ENCODE results near the gene TACC2.

DNA sequence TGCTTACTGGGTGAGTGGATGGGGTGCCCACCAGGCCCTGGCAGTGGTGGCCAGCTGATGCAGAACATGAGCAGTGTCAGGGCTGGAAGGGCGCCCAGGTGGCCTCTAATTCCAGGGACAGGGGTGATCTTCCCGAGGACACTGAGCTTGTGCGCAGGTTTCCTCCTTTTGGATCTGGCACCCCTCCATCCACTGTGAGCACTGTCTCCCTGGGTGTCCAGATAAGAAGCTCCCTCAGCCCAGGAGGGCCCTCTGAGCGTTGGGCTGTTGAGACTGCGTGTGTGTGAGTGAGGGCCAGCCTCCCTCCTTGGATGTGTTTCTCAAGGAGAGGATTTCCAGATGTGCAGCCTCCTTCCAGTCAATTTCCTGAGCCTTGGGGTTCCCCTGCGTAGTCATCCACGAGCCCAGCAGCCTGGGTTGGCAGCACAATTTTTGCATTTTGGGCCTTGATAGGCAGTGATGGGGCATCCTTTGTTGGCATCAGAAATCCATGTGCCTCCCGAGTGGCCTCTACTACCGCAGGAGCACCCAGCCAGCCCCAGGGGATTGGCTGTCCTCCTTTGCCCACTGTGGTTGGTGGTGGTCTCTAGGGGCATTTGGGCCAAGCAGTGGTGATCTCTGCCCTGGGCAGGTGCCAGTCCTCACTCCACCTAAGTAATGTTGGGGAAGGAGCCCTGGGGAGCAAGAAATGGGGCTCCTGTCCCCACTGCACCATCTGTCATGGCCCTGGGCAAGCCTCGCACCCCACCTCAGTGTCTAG lies 261.2 kb downstream of the TACC2 start:
- TF ChIP-seq CTCF (IDR thresholded peaks at IDR 0.05) (no peak), POLR2A (IDR thresholded peaks at IDR 0.05) (no peak)

Measured in tibial nerve (tissue), 3 donors.